H1 (cell line): ENCODE measurements around the gene FASTK. TPM values are rescaled to one million over a fixed set of nuclear protein-coding genes. Genes with fewer than 3 reads are reported as not detected.
A peak's percentile ranks its signal among the peaks of the same experiment; 100 is the strongest.

Experiments used
- CTCF ChIA-PET: fragments of 300-600 bp; sonication (Branson Sonifier 250); formaldehyde crosslinking; loops from one replicate; lab custom pipeline; 2021; ENCODE audit not compliant: partially characterized antibody; lab: Charles Lee
- POLR2A ChIA-PET: fragments of 300-600 bp; sonication (Branson Sonifier 250); formaldehyde crosslinking; loops from one replicate; lab custom pipeline; 2021; ENCODE audit warnings: inconsistent platforms; ENCODE audit not compliant: partially characterized antibody; lab: Charles Lee
- DNase-seq, 2 experiments: peaks; one replicate each; pipeline versions ENCODE4 v3.0.0 to v3.0.0-alpha.2; 2010 to 2022; ENCODE audit warnings: low spot score in 2 of 2, low read depth in 1 of 2, mixed read lengths in 1 of 2
- FAIRE-seq: peaks from 2 replicates; lab custom pipeline; 2011; peaks lifted over from hg19 to GRCh38; lab: Jason Lieb, UNC
- H2AFZ ChIP-seq: 2 replicates; pipeline ENCODE4 v1.8.1; 2012; ENCODE audit warnings: low read length, inconsistent platforms
- H2AK5ac ChIP-seq: 2 replicates; pipeline ENCODE4 v1.6.1; 2013; ENCODE audit warnings: low read depth, low read length
- H2BK120ac ChIP-seq: replicated peaks from 2 replicates; pipeline ENCODE3; 2013; ENCODE audit warnings: low read depth, low read length, inconsistent platforms
- H2BK12ac ChIP-seq: 2 replicates; pipeline ENCODE4 v1.6.1; 2013; ENCODE audit warnings: low read depth, low read length
- H2BK15ac ChIP-seq: 2 replicates; pipeline ENCODE4 v1.6.1; 2013; ENCODE audit warnings: low read length
- H2BK20ac ChIP-seq: 2 replicates; pipeline ENCODE4 v1.6.1; 2013; ENCODE audit warnings: low read length
- H2BK5ac ChIP-seq: 2 replicates; pipeline ENCODE4 v1.6.1; 2013; ENCODE audit warnings: low read depth, low read length
- H3K14ac ChIP-seq: 2 replicates; pipeline ENCODE4 v1.6.1; 2013; ENCODE audit warnings: inconsistent platforms; ENCODE audit not compliant: insufficient read length
- H3K18ac ChIP-seq: 2 replicates; pipeline ENCODE4 v1.6.1; 2013; ENCODE audit warnings: low read length; ENCODE audit errors: extremely low read depth
- H3K23ac ChIP-seq: 2 replicates; pipeline ENCODE4 v1.6.1; 2013; ENCODE audit warnings: inconsistent platforms; ENCODE audit not compliant: insufficient read length
- H3K23me2 ChIP-seq: 2 replicates; pipeline ENCODE4 v1.6.1; 2013; ENCODE audit warnings: low read depth, low read length
- H3K27ac ChIP-seq: 2 replicates; pipeline ENCODE4 v1.6.1; 2011; ENCODE audit warnings: low read depth, low read length, inconsistent platforms
- H3K27me3 ChIP-seq, 4 experiments: replicated peaks in 1 of 4; 1 replicate in 1 of 4; 2 replicates in 3 of 4; pipeline versions ENCODE4 v1.6.1 to v1.8.1; 2011 to 2013; ENCODE audit warnings: low read length in 3 of 4, mild to moderate bottlenecking in 3 of 4, inconsistent platforms in 2 of 4, mixed read lengths in 2 of 4, moderate library complexity in 1 of 4; ENCODE audit not compliant: control insufficient read depth in 3 of 4, insufficient read depth in 3 of 4; ENCODE audit errors: extremely low read depth in 1 of 4
- H3K36me3 ChIP-seq, 4 experiments: 2 replicates each; pipeline versions ENCODE4 v1.6.1 to v1.8.1; 2011 to 2013; ENCODE audit warnings: mild to moderate bottlenecking in 4 of 4, low read length in 3 of 4, moderate library complexity in 2 of 4, control low read depth in 1 of 4, inconsistent platforms in 1 of 4; ENCODE audit not compliant: insufficient read depth in 4 of 4, control insufficient read depth in 2 of 4
- H3K4ac ChIP-seq: replicated peaks from 2 replicates; pipeline ENCODE3; 2013; ENCODE audit warnings: low read length, low read depth, mixed read lengths, inconsistent platforms; ENCODE audit not compliant: insufficient read length
- H3K4me1 ChIP-seq, 4 experiments: replicated peaks in 1 of 4; 1 replicate in 1 of 4; 2 replicates in 3 of 4; pipeline versions ENCODE4 v1.6.1 to v1.8.1; 2011 to 2013; ENCODE audit warnings: low read length in 3 of 4, inconsistent platforms in 2 of 4, mixed read lengths in 1 of 4; ENCODE audit not compliant: insufficient read depth in 4 of 4, control insufficient read depth in 3 of 4
- H3K4me2 ChIP-seq, 2 experiments: 2 replicates each; pipeline versions ENCODE4 v1.6.1 to v1.8.1; 2011 to 2013; ENCODE audit warnings: low read depth in 2 of 2, low read length in 2 of 2, control low read depth in 1 of 2, inconsistent platforms in 1 of 2, mild to moderate bottlenecking in 1 of 2; ENCODE audit not compliant: insufficient read depth in 1 of 2
- H3K4me3 ChIP-seq, 4 experiments: fragments of 200-600, 300-600 bp in 1 of 4; sonication (generic), shearing (Covaris generic), sonication (Bioruptor Twin) in 1 of 4; 2 replicates each; pipeline versions ENCODE4 v1.5.1 to v1.8.1; 2011 to 2016; ENCODE audit warnings: low read length in 4 of 4, low read depth in 3 of 4, control low read depth in 2 of 4, inconsistent platforms in 2 of 4, mild to moderate bottlenecking in 2 of 4, mixed read lengths in 1 of 4, moderate library complexity in 1 of 4; ENCODE audit not compliant: insufficient read depth in 2 of 4; ENCODE audit errors: extremely low read depth in 1 of 4
- H3K56ac ChIP-seq: replicated peaks from 2 replicates; pipeline ENCODE3; 2013; ENCODE audit warnings: low read depth, mild to moderate bottlenecking, mixed read lengths, low read length, inconsistent platforms; ENCODE audit not compliant: insufficient read length
- H3K79me1 ChIP-seq: 2 replicates; pipeline ENCODE4 v1.6.1; 2013; ENCODE audit warnings: low read depth, low read length, control low read depth
- H3K79me2 ChIP-seq, 2 experiments: 2 replicates each; pipeline versions ENCODE4 v1.6.1 to v1.8.1; 2012 to 2013; ENCODE audit warnings: low read length in 2 of 2, mild to moderate bottlenecking in 2 of 2, inconsistent platforms in 1 of 2; ENCODE audit not compliant: insufficient read depth in 2 of 2, control insufficient read depth in 1 of 2
- H3K9ac ChIP-seq, 4 experiments: replicated peaks in 1 of 4; 1 replicate in 1 of 4; 2 replicates in 3 of 4; pipeline versions ENCODE4 v1.6.1 to v1.8.1; 2011 to 2013; ENCODE audit warnings: low read depth in 3 of 4, low read length in 3 of 4, control low read depth in 2 of 4, mild to moderate bottlenecking in 2 of 4, moderate library complexity in 2 of 4, inconsistent platforms in 1 of 4; ENCODE audit errors: extremely low read depth in 1 of 4
- H3K9me3 ChIP-seq, 2 experiments: 2 replicates each; pipeline versions ENCODE4 v1.6.1 to v1.8.1; 2012 to 2013; ENCODE audit warnings: mild to moderate bottlenecking in 2 of 2, moderate library complexity in 2 of 2, control low read depth in 1 of 2, inconsistent platforms in 1 of 2, low read depth in 1 of 2, low read length in 1 of 2, mixed read lengths in 1 of 2; ENCODE audit not compliant: insufficient read depth in 2 of 2
- H4K20me1 ChIP-seq, 2 experiments: replicated peaks in 1 of 2; 2 replicates each; pipeline versions ENCODE3 to v1.8.1; 2011 to 2013; ENCODE audit warnings: inconsistent platforms in 2 of 2, low read length in 2 of 2, mild to moderate bottlenecking in 1 of 2; ENCODE audit not compliant: insufficient read depth in 2 of 2, control insufficient read depth in 1 of 2
- H4K5ac ChIP-seq: 2 replicates; pipeline ENCODE4 v1.6.1; 2013; ENCODE audit warnings: low read length, low read depth, mixed read lengths, inconsistent platforms; ENCODE audit not compliant: insufficient read length
- H4K8ac ChIP-seq: 2 replicates; pipeline ENCODE4 v1.8.0; 2013; ENCODE audit warnings: mild to moderate bottlenecking, moderate library complexity, low read length, inconsistent platforms; ENCODE audit not compliant: insufficient read depth; ENCODE audit errors: extremely low read depth
- H4K91ac ChIP-seq: replicated peaks from 2 replicates; pipeline ENCODE3; 2013; ENCODE audit warnings: low read length, mixed read lengths, inconsistent platforms; ENCODE audit not compliant: insufficient read length
- KDM5A ChIP-seq: fragments of 200-600 bp; IDR thresholded peaks from 2 replicates; pipeline ENCODE4 v1.7.1; 2012; ENCODE audit warnings: mild to moderate bottlenecking, low read length, inconsistent platforms, mixed read lengths
- NANOG ChIP-seq: IDR thresholded peaks from 2 replicates; pipeline ENCODE4 v1.6.1; 2011; ENCODE audit warnings: low read length, low read depth, mild to moderate bottlenecking, inconsistent platforms; ENCODE audit not compliant: insufficient read depth, poor library complexity, severe bottlenecking
- TBP ChIP-seq: IDR thresholded peaks from 2 replicates; pipeline ENCODE4 v1.6.1; 2011; ENCODE audit warnings: low read depth, low read length, improper control_type of control experiment
- WGBS, 2 experiments: shearing (Covaris generic) in 1 of 2; methylation state at CpG; one replicate each; pipeline versions ENCODE4 v1.1.6 to v1.1.7; 2013 to 2015; ENCODE audit warnings: low lambda C conversion rate in 2 of 2, mixed read lengths in 2 of 2, inconsistent platforms in 1 of 2, low coverage in 1 of 2, missing lambda C conversion rate in 1 of 2; ENCODE audit not compliant: insufficient replicate concordance in 2 of 2, insufficient coverage in 1 of 2, insufficient read length in 1 of 2; ENCODE audit errors: extremely low coverage in 1 of 2, missing lambda C conversion rate in 1 of 2; 5-methylcytosine and 5-hydroxymethylcytosine counted together
- polyA plus RNA-seq, 7 experiments: library from polyadenylated mRNA; depleted of rRNA in 3 of 7; stranded (reverse) in 5 of 7; unstranded in 2 of 7; fragments of >200 nt in 5 of 7; fragments of 200-250 nt in 2 of 7; gene quantifications; 1 replicate in 5 of 7; 2 replicates in 1 of 7; 4 replicates in 1 of 7; pipeline versions ENCODE4 v1.2.1 to v1.2.3, GENCODE V29; 2011 to 2013; ENCODE audit warnings: missing spikeins in 2 of 7, mixed read lengths in 2 of 7
- total RNA-seq: library from RNA; stranded (reverse); fragmentation: NEBNext Ultra II Directional; extraction: Animal tissue kit (Norgen Biotek cat#: 25700); gene quantifications from 2 replicates; pipeline ENCODE4 v1.2.1, GENCODE V29; 2021

FASTK gene
- total and polyA plus RNA-seq, 2 of the 8 experiments (the other 6 are each of a cell fraction or from before 2014, with no cell fraction given): 39.4 to 84.0 TPM

DNA sequence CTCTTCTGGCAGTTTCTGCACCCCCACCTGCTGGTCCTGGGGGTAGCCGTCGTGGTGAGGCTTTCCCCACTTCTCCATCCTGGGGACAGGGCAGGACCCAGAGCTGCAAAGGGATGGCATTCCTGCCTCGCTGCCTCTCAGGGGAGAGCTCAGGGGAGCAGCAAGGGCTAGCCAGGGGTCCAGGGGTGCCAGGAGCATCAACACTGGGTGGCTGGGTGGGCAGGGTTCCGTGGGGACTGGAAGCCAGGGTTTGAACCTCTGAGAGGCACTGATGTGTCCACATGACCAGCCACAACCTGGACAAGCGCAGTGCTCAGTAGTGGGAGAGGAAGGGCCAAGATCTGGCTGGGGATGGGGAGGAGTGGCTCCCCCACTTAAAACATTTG is 46.8 kb downstream of the FASTK start:
- Histone ChIP-seq H2BK5ac (no peak overlapping the region), H3K4me1 (no peaks in the 10 kb centered on the region), H4K8ac (peak overlapping the region; percentile 68; the same call in 1 of the 2 replicates), H2BK12ac (no peak overlapping the region), H3K4me3 (no peak overlapping the region), H3K36me3 (peaks cover 0 to 2% (median 0%) of the 10 kb centered on the region in 4 experiments; a peak in 2 of 8 replicates), H3K79me2 (no peaks in the 10 kb centered on the region), H3K4ac (no peak overlapping the region), H4K5ac (no peak overlapping the region), H3K27me3 (no peaks in the 10 kb centered on the region), H3K18ac (no peak overlapping the region), H3K23me2 (no peaks in the 10 kb centered on the region), H3K27ac (no peak overlapping the region), H4K20me1 (peaks cover 0 to 4% of the 10 kb centered on the region in 2 experiments), H2AK5ac (no peak overlapping the region), H2BK120ac (no peak overlapping the region), H2BK15ac (no peak overlapping the region), H4K91ac (no peak overlapping the region), H3K4me2 (no peak overlapping the region), H3K9ac (no peak overlapping the region), H3K9me3 (no peaks in the 10 kb centered on the region), H3K79me1 (no peaks in the 10 kb centered on the region; the same call in 1 of the 2 replicates), H2BK20ac (no peak overlapping the region), H3K56ac (no peak overlapping the region), H2AFZ (no peak overlapping the region), H3K14ac (no peak overlapping the region), H3K23ac (no peak overlapping the region)
- ChIA-PET CTCF (interaction anchor here (0.6 to 5.4 kb wide), 15 partner anchors 8 to 539 kb away, joined by 3 to 35 read pairs (median 4); partner anchors contain the start of genes ASIC3 and CDK5), POLR2A (interaction anchor here (1.3 kb wide), 1 partner anchor 14 kb away, joined by 4 read pairs; the partner anchor contains the start of gene ASIC3)
- 85% methylated on average over 5 of the region's 5 CpGs; no CpG with 5 or more reads in 1 of the 2 experiments for WGBS, 2 experiments
- no peak for FAIRE-seq
- DNase-seq: no peak
- TF ChIP-seq TBP: no peak
- no peak for TF ChIP-seq NANOG
- no peak for TF ChIP-seq KDM5A
